GM23338 (cell line): Measurements from ENCODE around the gene ARHGEF16. TPM values are rescaled to one million over a fixed set of nuclear protein-coding genes. Genes with fewer than 3 reads are reported as not detected.

ENCODE experiments used
- ATAC-seq: fragments of 200-7000 bp; cut with Tn5 transposase; 3 replicates; pipeline ENCODE4 v1.9.1; 2020
- DNase-seq: peaks from one replicate; pipeline ENCODE4 v3.0.0-alpha.2; 2015; ENCODE audit warnings: low spot score
- H2AFZ ChIP-seq: fragments of 200-600 bp; sonication (generic); 2 replicates; pipeline ENCODE4 v1.8.0; 2016; ENCODE audit warnings: antibody characterized with exemption, mild to moderate bottlenecking, moderate library complexity
- H3F3A ChIP-seq: fragments of 200-600 bp; sonication (generic); replicated peaks from 2 replicates; pipeline ENCODE4 v1.8.0; 2017; ENCODE audit warnings: antibody characterized with exemption, mixed run types, low read depth
- H3K27ac ChIP-seq: fragments of 200-600 bp; sonication (generic); 2 replicates; pipeline ENCODE4 v1.6.1; 2016; ENCODE audit warnings: low read depth
- H3K27me3 ChIP-seq: fragments of 200-600 bp; sonication (generic); 2 replicates; pipeline ENCODE4 v1.8.0; 2016; ENCODE audit warnings: mild to moderate bottlenecking, mixed run types, moderate library complexity; ENCODE audit not compliant: insufficient read depth
- H3K36me3 ChIP-seq: fragments of 200-600 bp; sonication (generic); 2 replicates; pipeline ENCODE4 v1.8.0; 2016; ENCODE audit warnings: mild to moderate bottlenecking; ENCODE audit not compliant: insufficient read depth
- H3K4me1 ChIP-seq: fragments of 200-600 bp; sonication (generic); 2 replicates; pipeline ENCODE4 v1.8.0; 2016; ENCODE audit warnings: mild to moderate bottlenecking, moderate library complexity; ENCODE audit not compliant: insufficient read depth
- H3K4me2 ChIP-seq: fragments of 200-600 bp; sonication (generic); 2 replicates; pipeline ENCODE4 v1.7.1; 2017; ENCODE audit warnings: mixed run types
- H3K4me3 ChIP-seq: fragments of 200-600 bp; sonication (generic); 2 replicates; pipeline ENCODE4 v1.6.1; 2016; ENCODE audit warnings: mixed run types
- H3K79me2 ChIP-seq: fragments of 200-600 bp; sonication (generic); replicated peaks from 2 replicates; pipeline ENCODE4 v1.8.0; 2017; ENCODE audit warnings: mild to moderate bottlenecking; ENCODE audit not compliant: insufficient read depth
- H3K9me2 ChIP-seq: fragments of 200-600 bp; sonication (generic); 2 replicates; pipeline ENCODE4 v1.8.0; 2017; ENCODE audit not compliant: insufficient read depth
- H4K20me1 ChIP-seq: fragments of 200-600 bp; sonication (generic); replicated peaks from 2 replicates; pipeline ENCODE4 v1.8.0; 2017; ENCODE audit warnings: mild to moderate bottlenecking; ENCODE audit not compliant: insufficient read depth
- H3K27ac Mint-ChIP-seq: 2 replicates; pipeline ENCODE4 v1.8.0; 2020; ENCODE audit warnings: inconsistent platforms, mild to moderate bottlenecking, moderate library complexity, mixed read lengths
- H3K27me3 Mint-ChIP-seq: 3 replicates; pipeline ENCODE4 v1.8.0; 2022; ENCODE audit warnings: low read depth, mild to moderate bottlenecking, moderate library complexity, mixed read lengths, inconsistent platforms; ENCODE audit not compliant: insufficient read depth, poor library complexity
- H3K36me3 Mint-ChIP-seq: 3 replicates; pipeline ENCODE4 v1.8.0; 2021; ENCODE audit warnings: low read depth, mild to moderate bottlenecking, inconsistent platforms, moderate library complexity, mixed read lengths
- H3K4me1 Mint-ChIP-seq: 3 replicates; pipeline ENCODE4 v1.8.0; 2020; ENCODE audit warnings: mild to moderate bottlenecking, inconsistent platforms, mixed read lengths
- H3K4me3 Mint-ChIP-seq: 3 replicates; pipeline ENCODE4 v1.8.0; 2021; ENCODE audit warnings: moderate library complexity, mild to moderate bottlenecking, inconsistent platforms, mixed read lengths
- H3K9me3 Mint-ChIP-seq: 3 replicates; pipeline ENCODE4 v1.8.0; 2020; ENCODE audit warnings: moderate library complexity, mild to moderate bottlenecking, inconsistent platforms, mixed read lengths
- CREB1 ChIP-seq: fragments of 250-450 bp; sonication (Bioruptor Pico); IDR thresholded peaks from 2 replicates; pipeline ENCODE4 v1.5.0; 2020; ENCODE audit warnings: low read depth, mild to moderate bottlenecking, moderate library complexity
- CTCF ChIP-seq, 2 experiments: fragments of 200-600 bp in 1 of 2; sonication (generic) in 1 of 2; conservative IDR thresholded peaks; 2 replicates each; pipeline versions ENCODE4 v1.5.1 to v1.6.1; 2016 to 2017; ENCODE audit warnings: antibody characterized with exemption in 2 of 2, low read depth in 2 of 2, mild to moderate bottlenecking in 2 of 2, moderate library complexity in 1 of 2
- ETS1 ChIP-seq: IDR thresholded peaks from 2 replicates; pipeline ENCODE4 v1.6.1; 2016; ENCODE audit warnings: antibody characterized with exemption
- EZH2 ChIP-seq: fragments of 200-600 bp; sonication (generic); IDR thresholded peaks from one replicate; pipeline ENCODE4 v1.8.0; 2017; ENCODE audit warnings: antibody characterized with exemption, mild to moderate bottlenecking, low read depth; ENCODE audit not compliant: unreplicated experiment
- NANOG ChIP-seq: IDR thresholded peaks from 2 replicates; pipeline ENCODE4 v1.6.1; 2016; ENCODE audit warnings: antibody characterized with exemption, borderline replicate concordance
- POLR2AphosphoS5 ChIP-seq: IDR thresholded peaks from 2 replicates; pipeline ENCODE4 v1.6.1; 2016; ENCODE audit warnings: antibody characterized with exemption, low read depth
- REST ChIP-seq: IDR thresholded peaks from one replicate; pipeline ENCODE4 v1.6.1; 2018; ENCODE audit warnings: antibody characterized with exemption; ENCODE audit not compliant: unreplicated experiment
- STAT1 ChIP-seq: IDR thresholded peaks from one replicate; pipeline ENCODE4 v1.6.1; 2016; ENCODE audit warnings: antibody characterized with exemption; ENCODE audit not compliant: unreplicated experiment
- ZNF331 ChIP-seq: fragments of 250-450 bp; sonication (Bioruptor Pico); IDR thresholded peaks from 2 replicates; pipeline ENCODE4 v1.5.0; 2020; ENCODE audit warnings: low read depth, mild to moderate bottlenecking, moderate library complexity
- ZNF462 ChIP-seq: fragments of 250-450 bp; sonication (Bioruptor Pico); IDR thresholded peaks from 2 replicates; pipeline ENCODE4 v1.5.0; 2020; ENCODE audit warnings: mild to moderate bottlenecking, moderate library complexity
- polyA plus RNA-seq: library from polyadenylated mRNA; unstranded; fragments of >200 nt; fragmentation: Nextera tagmentation; extraction: Ambion mirVana; gene quantifications from 2 replicates; pipeline ENCODE4 v1.2.1, GENCODE V29; 2016
- total RNA-seq: library from RNA; depleted of rRNA; stranded (reverse); fragments of >200 nt; shearing (Covaris generic); gene quantifications from 2 replicates; pipeline ENCODE4 v1.2.3, GENCODE V29; 2014

The ARHGEF16 gene
- total and polyA plus RNA-seq, 2 experiments from 2014 or later: 12.2 to 29.3 TPM

- TF ChIP-seq CTCF (conservative IDR thresholded peaks at IDR 0.05; ENCODE audit: low read depth in 2 of 2) (no peak), EZH2 (no peak), REST (no peak), STAT1 (no peak)
Measured at GRCh38 chr1:3496916-3497315, 42.5 kb downstream of the ARHGEF16 start (continued).

- ATAC-seq (no peak), DNase-seq (no peak)
- Mint-ChIP-seq H3K4me1 (no peaks in the 10 kb centered on the region), H3K36me3 (no peaks in the 10 kb centered on the region), H3K4me3 (no peak overlapping the region), H3K27me3 (no peaks in the 10 kb centered on the region), H3K27ac (no peak overlapping the region), H3K9me3 (no peaks in the 10 kb centered on the region)
- H3K36me3 ChIP-seq: no peaks in the 10 kb centered on the region
- TF ChIP-seq EZH2 (no peak), POLR2AphosphoS5 (no peak), NANOG (no peak), ZNF462 (CRISPR knock-in tag) (no peak), ETS1 (no peak), ZNF331 (no peak), CREB1 (CRISPR knock-in tag) (no peak)
- H3K4me2 ChIP-seq: no peak overlapping the region
- H3K9me2 ChIP-seq: no peaks in the 10 kb centered on the region
- H2AFZ ChIP-seq: no peak overlapping the region
- H3K27me3 ChIP-seq: no peaks in the 10 kb centered on the region
- H3F3A ChIP-seq: no peaks in the 10 kb centered on the region
- H4K20me1 ChIP-seq: no peaks in the 10 kb centered on the region; the same call in 1 of the 2 replicates
- no peaks in the 10 kb centered on the region for H3K4me1 ChIP-seq
- no peak overlapping the region for H3K4me3 ChIP-seq
- no peak overlapping the region for H3K27ac ChIP-seq
- H3K79me2 ChIP-seq: no peaks in the 10 kb centered on the region
Measured at GRCh38 chr1:3497521-3497920, 43.1 kb downstream of the ARHGEF16 start.
